ENCODE measurements around the gene GNB2.

GRCh38 chr7:100674411-100675104, 1.0 kb downstream of the GNB2 start:
- TF ChIP-seq CTCF (conservative IDR thresholded peaks at IDR 0.05; ENCODE audit: low read length) (no peak), EZH2phosphoT487 (IDR thresholded peaks at IDR 0.05; ENCODE audit: borderline replicate concordance) (no peak)

Measured in Loucy (cell line).